PFSK-1 (cell line): Measurements from ENCODE around the gene ETV1.

ENCODE experiments used
- POLR2AphosphoS5 ChIP-seq: IDR thresholded peaks from 2 replicates; pipeline ENCODE4 v1.6.1; 2012; ENCODE audit warnings: low read depth, mild to moderate bottlenecking, control low read depth, low read length, moderate library complexity
- TAF1 ChIP-seq: IDR thresholded peaks from 2 replicates; pipeline ENCODE4 v1.6.1; 2012; ENCODE audit warnings: low read length, control low read depth, borderline replicate concordance; ENCODE audit not compliant: insufficient read depth

DNA sequence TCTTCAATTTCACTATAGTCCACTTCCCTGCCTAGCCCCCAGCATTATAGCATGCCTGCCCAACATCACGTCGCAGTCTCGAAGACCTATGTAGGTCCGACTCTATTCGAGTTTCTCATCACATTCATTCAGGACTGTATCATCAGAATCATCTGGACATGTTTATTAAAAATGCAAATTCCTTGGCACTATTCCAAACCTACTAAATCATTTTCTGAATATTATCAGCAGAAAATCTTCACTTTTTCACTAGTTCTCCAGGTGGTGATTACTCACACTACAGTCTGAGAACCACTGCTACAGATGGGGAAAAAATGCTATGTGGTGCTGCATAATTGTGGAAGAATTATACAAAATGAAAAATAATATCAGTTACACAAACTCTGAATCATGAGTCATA lies 29.3 kb upstream of the ETV1 start:
- TF ChIP-seq TAF1, result no peak
- TF ChIP-seq POLR2AphosphoS5, result no peak
